ENCODE measurements around the gene XKRX.

- TF ChIP-seq POLR2A (IDR thresholded peaks at IDR 0.05), result no peak
- TF ChIP-seq CTCF (IDR thresholded peaks at IDR 0.05), result no peak
- TF ChIP-seq EP300 (IDR thresholded peaks at IDR 0.05), result no peak
These were observed 3.2 kb upstream of the XKRX start for GRCh38 chrX:100931925-100932285.
